HepG2 (cell line): ENCODE results near the gene TRIM25. TPM values are rescaled to one million over a fixed set of nuclear protein-coding genes. Genes with fewer than 3 reads are reported as not detected.

Experiments
- ATAC-seq: fragments of 200-7000 bp; cut with Tn5 transposase; 3 replicates; pipeline ENCODE4 v1.9.1; 2020; ENCODE audit warnings: mild to moderate bottlenecking, moderate library complexity
- BruUV-seq: library from RNA; stranded (reverse); fragments of 400-500 nt; replicated peaks from 2 replicates; lab custom pipeline; 2021; lab: Mats Ljungman, UMichigan
- CTCF ChIA-PET: fragments of 300-600 bp; formaldehyde crosslinking; extraction: SDS; loops from one replicate; lab custom pipeline; 2021; ENCODE audit warnings: low total read pairs, inconsistent platforms, low intra/inter-chr PET ratio; lab: Yijun Ruan, JAX
- POLR2A ChIA-PET: fragments of 350-600 bp; sonication (Branson Sonifier 250); formaldehyde crosslinking; loops from one replicate; lab custom pipeline; 2020; ENCODE audit warnings: antibody characterized with exemption, inconsistent platforms; lab: Yijun Ruan, JAX
- DNase-seq: peaks from one replicate; pipeline ENCODE4 v3.0.0-alpha.2; 2015; ENCODE audit warnings: low spot score
- FAIRE-seq: peaks from 3 replicates; lab custom pipeline; 2011; peaks lifted over from hg19 to GRCh38; lab: Jason Lieb, UNC
- H2AFZ ChIP-seq: one replicate; pipeline ENCODE4 v1.6.1; 2011; ENCODE audit warnings: low read length, inconsistent platforms
- H3K27ac ChIP-seq: fragments of 300-600 bp; 3 replicates; pipeline ENCODE4 v1.8.0; 2011; ENCODE audit warnings: mixed run types, mild to moderate bottlenecking, mixed read lengths, low read length, inconsistent platforms; ENCODE audit not compliant: insufficient read depth; ENCODE audit errors: extremely low read length
- H3K27me3 ChIP-seq, 2 experiments: fragments of 200-600 bp in 1 of 2; 2 replicates in 1 of 2; 3 replicates in 1 of 2; pipeline versions ENCODE4 v1.6.0 to v1.8.0; 2011; ENCODE audit warnings: low read length in 2 of 2, mild to moderate bottlenecking in 2 of 2, moderate library complexity in 2 of 2, inconsistent platforms in 1 of 2; ENCODE audit not compliant: insufficient read depth in 2 of 2, control insufficient read depth in 1 of 2
- H3K36me3 ChIP-seq, 2 experiments: fragments of 200-600 bp in 1 of 2; replicated peaks in 1 of 2; 2 replicates in 1 of 2; 3 replicates in 1 of 2; pipeline versions ENCODE4 v1.5.1 to v1.8.0; 2011; ENCODE audit warnings: low read length in 2 of 2, inconsistent platforms in 1 of 2; ENCODE audit not compliant: insufficient read depth in 2 of 2, control insufficient read depth in 1 of 2
- H3K4me1 ChIP-seq: 2 replicates; pipeline ENCODE4 v1.5.1; 2012; ENCODE audit warnings: low read length, inconsistent platforms; ENCODE audit not compliant: insufficient read depth
- H3K4me2 ChIP-seq: 2 replicates; pipeline ENCODE4 v1.6.0; 2011; ENCODE audit warnings: low read depth, low read length, inconsistent platforms
- H3K4me3 ChIP-seq, 3 experiments: fragments of 200-600 bp in 1 of 3; sonication (generic), shearing (Covaris generic) in 1 of 3; replicated peaks in 1 of 3; 2 replicates each; pipeline ENCODE4 v1.5.1; 2011 to 2016; ENCODE audit warnings: low read length in 3 of 3, inconsistent platforms in 2 of 3, low read depth in 2 of 3, mild to moderate bottlenecking in 2 of 3, control low read depth in 1 of 3, mixed read lengths in 1 of 3; ENCODE audit not compliant: insufficient read depth in 1 of 3
- H3K79me2 ChIP-seq: one replicate; pipeline ENCODE4 v1.6.1; 2011; ENCODE audit warnings: low read length, inconsistent platforms; ENCODE audit not compliant: insufficient read depth
- H3K9ac ChIP-seq: 2 replicates; pipeline ENCODE4 v1.6.0; 2011; ENCODE audit warnings: mild to moderate bottlenecking, low read depth, low read length, inconsistent platforms; ENCODE audit not compliant: insufficient read depth
- H3K9me3 ChIP-seq: 2 replicates; pipeline ENCODE4 v1.5.1; 2012; ENCODE audit warnings: mild to moderate bottlenecking, low read length
- H4K20me1 ChIP-seq: 2 replicates; pipeline ENCODE4 v1.6.0; 2011; ENCODE audit warnings: inconsistent platforms, mild to moderate bottlenecking, low read length, moderate library complexity; ENCODE audit not compliant: insufficient read depth
- ZBTB4 ChIP-seq: sonication (generic); formaldehyde crosslinking; IDR thresholded peaks from 2 replicates; pipeline ENCODE4 v1.4.0; 2020; ENCODE audit warnings: missing genetic modification reagents, mild to moderate bottlenecking, borderline replicate concordance
- ZFX ChIP-seq: sonication (generic); formaldehyde crosslinking; IDR thresholded peaks from 2 replicates; pipeline ENCODE4 v1.4.0; 2020; ENCODE audit warnings: mild to moderate bottlenecking, low read depth, missing genetic modification reagents, moderate library complexity
- ZNF264 ChIP-seq: sonication (generic); formaldehyde crosslinking; IDR thresholded peaks from 2 replicates; pipeline ENCODE4 v1.4.0; 2020; ENCODE audit warnings: missing genetic modification reagents
- WGBS: methylation state at CpG from one replicate; pipeline ENCODE4 v1.1.6; 2017; ENCODE audit warnings: low lambda C conversion rate; 5-methylcytosine and 5-hydroxymethylcytosine counted together
- in situ Hi-C: cut with HindIII; loops from 2 replicates; pipeline ENCODE4 v1.10.0; 2017; ENCODE audit warnings: low pct_unique_long_range_greater_than_20kb; ENCODE audit not compliant: extremely low pct_ligation_motif_present
- intact Hi-C: fragments of 100-400 bp; cut with micrococcal nuclease; formaldehyde crosslinking; loops from one replicate; pipeline ENCODE4 v1.10.0; 2022; ENCODE audit not compliant: unreplicated experiment
- polyA plus RNA-seq, 8 experiments: library from polyadenylated mRNA; depleted of rRNA in 3 of 8; stranded (reverse) in 7 of 8; unstranded in 1 of 8; fragments of >200 nt; fragmentation: Illumina TruSeq in 4 of 8; extraction: Trizol in 4 of 8; gene quantifications; 2 replicates each; pipeline versions ENCODE4 v1.2.1 to v1.2.3, GENCODE V29; 2011 to 2016; ENCODE audit warnings: low read depth in 4 of 8, missing spikeins in 1 of 8, mixed read lengths in 1 of 8; ENCODE audit not compliant: insufficient read depth in 1 of 8
- total RNA-seq, 5 experiments: library from RNA; depleted of rRNA; stranded (reverse); fragments of >200 nt; fragmentation: Illumina TruSeq; extraction: Trizol; gene quantifications; 2 replicates each; pipeline ENCODE4 v1.2.3, GENCODE V29; 2016; ENCODE audit warnings: low read depth in 1 of 5
- TF ChIP-seq, protein P1 (sequence below): sonication (generic); formaldehyde crosslinking; IDR thresholded peaks from 2 replicates; pipeline ENCODE4 v1.8.0; 2022; ENCODE audit warnings: missing genetic modification reagents, mild to moderate bottlenecking, inconsistent platforms, borderline replicate concordance

Gene TRIM25
- total and polyA plus RNA-seq, 2 of the 13 experiments (the other 11 are each of a cell fraction or from before 2014, with no cell fraction given) = 30.8 to 42.2 TPM

GRCh38 chr17:56896217-56896967, 17.5 kb downstream of the TRIM25 start:
- Histone ChIP-seq H3K9me3 (no peaks in the 10 kb centered on the region), H3K4me1 (peaks cover under 1% of the 10 kb centered on the region), H3K4me2 (no peak overlapping the region)
- POLR2A ChIA-PET = interaction anchor here (1.0 kb wide), 1 partner anchor 18 kb away, joined by 5 read pairs; the partner anchor contains the start of gene TRIM25
- ATAC-seq = no peak
- no peak for DNase-seq
- in situ Hi-C loops = no loop called here
- TF ChIP-seq ZFX (CRISPR knock-in tag) (no peak), ZNF264 (CRISPR knock-in tag) (no peak)
- TF ChIP-seq, protein P1, sequence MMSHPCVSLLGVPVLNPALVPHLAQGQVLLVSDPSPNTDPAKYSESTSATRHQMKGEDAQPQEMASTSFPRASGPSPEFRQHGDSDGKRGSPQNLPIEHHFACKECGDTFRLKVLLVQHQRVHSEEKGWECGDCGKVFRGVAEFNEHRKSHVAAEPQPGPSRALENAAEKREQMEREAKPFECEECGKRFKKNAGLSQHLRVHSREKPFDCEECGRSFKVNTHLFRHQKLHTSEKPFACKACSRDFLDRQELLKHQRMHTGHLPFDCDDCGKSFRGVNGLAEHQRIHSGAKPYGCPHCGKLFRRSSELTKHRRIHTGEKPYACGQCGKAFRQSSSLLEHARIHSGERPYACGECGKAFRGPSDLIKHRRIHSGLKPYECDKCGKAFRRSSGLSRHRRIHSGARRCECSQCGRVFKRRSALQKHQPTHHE (CRISPR knock-in tag) = no peak
- TF ChIP-seq, all 625 proteins: peak for 0
- H3K9ac ChIP-seq = no peak overlapping the region
- FAIRE-seq = no peak
- 98% methylated on average over 3 of the region's 3 CpGs for WGBS
- H3K4me3 ChIP-seq = no peak overlapping the region
- CTCF ChIA-PET = no interaction called here
- peaks cover 3% of the 10 kb centered on the region for H4K20me1 ChIP-seq
- no TSS peak for BruUV-seq
- no peak overlapping the region for H2AFZ ChIP-seq
- H3K27ac ChIP-seq = no peak overlapping the region
- peaks cover 53 to 94% of the 10 kb centered on the region in 2 experiments for H3K36me3 ChIP-seq
- intact Hi-C loops = loop anchor here (10.0 kb wide), 1 partner anchor 48 kb away; no protein-coding TSS in a partner anchor
- no peaks in the 10 kb centered on the region for H3K27me3 ChIP-seq
- no peaks in the 10 kb centered on the region for H3K79me2 ChIP-seq

- WGBS = 93% methylated on average over 20 of the region's 20 CpGs
- ATAC-seq (no peak), DNase-seq (no peak), FAIRE-seq (no peak)
- H3K9ac ChIP-seq = no peak overlapping the region
- H4K20me1 ChIP-seq = no peaks in the 10 kb centered on the region; the same call in 1 of the 2 replicates
- H3K9me3 ChIP-seq = no peaks in the 10 kb centered on the region
- H3K4me3 ChIP-seq = no peak overlapping the region
- H3K36me3 ChIP-seq = peaks cover 44 to 93% of the 10 kb centered on the region in 2 experiments
- H3K27me3 ChIP-seq = no peaks in the 10 kb centered on the region
- H3K4me2 ChIP-seq = no peak overlapping the region
- no peaks in the 10 kb centered on the region for H3K79me2 ChIP-seq
- H3K4me1 ChIP-seq = no peaks in the 10 kb centered on the region
- CTCF ChIA-PET = no interaction called here
- no peak overlapping the region for H2AFZ ChIP-seq
- BruUV-seq = no TSS peak
- in situ Hi-C loops (no loop called here), intact Hi-C loops (loop anchor here (10.0 kb wide), 1 partner anchor 50 kb away; no protein-coding TSS in a partner anchor)
- POLR2A ChIA-PET = interaction anchor here (2.4 kb wide), 1 partner anchor 19 kb away, joined by 11 read pairs; the partner anchor contains the start of gene TRIM25
- no peak overlapping the region for H3K27ac ChIP-seq
- TF ChIP-seq ZBTB4 (CRISPR knock-in tag) = no peak
Measured at GRCh38 chr17:56894859-56895455, 18.9 kb downstream of the TRIM25 start.
